ENCODE results near the gene SLC16A8. TPM values are rescaled to one million over a fixed set of nuclear protein-coding genes. Genes with fewer than 3 reads are reported as not detected.

SLC16A8 gene
- total and polyA plus RNA-seq, 10 of the 15 experiments (the other 5 are each of a cell fraction or from before 2014, with no cell fraction given), result not detected

- ATAC-seq, result no peak
- CTCF ChIA-PET, result interaction anchor here (1.9 kb wide), 1 partner anchor 19 kb away, joined by 4 read pairs; no protein-coding TSS in a partner anchor
- intact Hi-C loops (cut with micrococcal nuclease; ENCODE audit: unreplicated experiment), result no loop called here
These were observed 12.3 kb downstream of the SLC16A8 start for GRCh38 chr22:38071421-38072321.

More at GRCh38 chr22:38071421-38072321, 12.3 kb downstream of the SLC16A8 start:
- 86% methylated on average over 21 of the region's 22 CpGs for WGBS (ENCODE audit: insufficient coverage, insufficient replicate concordance, low lambda C conversion rate, missing lambda C conversion rate)
- no peak overlapping the region for H3K9ac ChIP-seq (ENCODE audit: control insufficient read depth, insufficient read depth, low read length)
- ChIA-PET SMC1A (ENCODE audit: uncharacterized antibody, unreplicated experiment) (interaction anchor here (1.0 kb wide), 1 partner anchor 234 kb away, joined by 4 read pairs; no protein-coding TSS in a partner anchor), POLR2A (interaction anchor here (0.6 kb wide), 1 partner anchor 364 kb away, joined by 4 read pairs; no protein-coding TSS in a partner anchor), RAD21 (ENCODE audit: unreplicated experiment) (interaction anchor here (1.4 kb wide), 1 partner anchor 19 kb away, joined by 4 read pairs; no protein-coding TSS in a partner anchor)
- BruUV-seq (replicated peaks), result no TSS peak
- no peaks in the 10 kb centered on the region for H3K27me3 ChIP-seq (replicated peaks in 1 of 2; ENCODE audit: control insufficient read depth in 2 of 2, insufficient read depth in 2 of 2, low read length in 1 of 2)
- H3K79me2 ChIP-seq (ENCODE audit: control insufficient read depth, insufficient read depth, low read length), result no peaks in the 10 kb centered on the region
- DNase-seq (ENCODE audit: low read depth, low spot score) (no peak), FAIRE-seq (no peak)
- H3K4me3 ChIP-seq, result no peak overlapping the region
- TF ChIP-seq SMARCA5 (IDR thresholded peaks at IDR 0.05), result no peak
- TF ChIP-seq, protein P1, sequence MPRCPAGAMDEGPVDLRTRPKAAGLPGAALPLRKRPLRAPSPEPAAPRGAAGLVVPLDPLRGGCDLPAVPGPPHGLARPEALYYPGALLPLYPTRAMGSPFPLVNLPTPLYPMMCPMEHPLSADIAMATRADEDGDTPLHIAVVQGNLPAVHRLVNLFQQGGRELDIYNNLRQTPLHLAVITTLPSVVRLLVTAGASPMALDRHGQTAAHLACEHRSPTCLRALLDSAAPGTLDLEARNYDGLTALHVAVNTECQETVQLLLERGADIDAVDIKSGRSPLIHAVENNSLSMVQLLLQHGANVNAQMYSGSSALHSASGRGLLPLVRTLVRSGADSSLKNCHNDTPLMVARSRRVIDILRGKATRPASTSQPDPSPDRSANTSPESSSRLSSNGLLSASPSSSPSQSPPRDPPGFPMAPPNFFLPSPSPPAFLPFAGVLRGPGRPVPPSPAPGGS (IDR thresholded peaks at IDR 0.05; ENCODE audit: borderline replicate concordance, insufficient read depth, low read depth, low read length, poor library complexity, severe bottlenecking), result no peak
- TF ChIP-seq CHD4 (IDR thresholded peaks at IDR 0.05), result no peak
- TF ChIP-seq TCF7 (IDR thresholded peaks at IDR 0.05; ENCODE audit: borderline replicate concordance), result no peak
- no peak for TF ChIP-seq YBX1 (IDR thresholded peaks at IDR 0.05)
- TF ChIP-seq CEBPB (IDR thresholded peaks at IDR 0.05; ENCODE audit: borderline replicate concordance in 1 of 2, low read depth in 2 of 2, low read length in 2 of 2), result no peak
- no peak for TF ChIP-seq MEF2B (IDR thresholded peaks at IDR 0.05; ENCODE audit: partially characterized antibody, poor library complexity, severe bottlenecking)
- TF ChIP-seq NFIC (IDR thresholded peaks at IDR 0.05; ENCODE audit: low read depth, low read length), result no peak
- TF ChIP-seq, protein P2, sequence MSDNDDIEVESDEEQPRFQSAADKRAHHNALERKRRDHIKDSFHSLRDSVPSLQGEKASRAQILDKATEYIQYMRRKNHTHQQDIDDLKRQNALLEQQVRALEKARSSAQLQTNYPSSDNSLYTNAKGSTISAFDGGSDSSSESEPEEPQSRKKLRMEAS (IDR thresholded peaks at IDR 0.05; ENCODE audit: low read depth, low read length), result no peak
- no peak for TF ChIP-seq JUNB (IDR thresholded peaks at IDR 0.05)
- no peak for TF ChIP-seq PAX8 (IDR thresholded peaks at IDR 0.05)
- no peak for TF ChIP-seq CREB1 (IDR thresholded peaks at IDR 0.05; ENCODE audit: low read depth)
- TF ChIP-seq, protein P3, sequence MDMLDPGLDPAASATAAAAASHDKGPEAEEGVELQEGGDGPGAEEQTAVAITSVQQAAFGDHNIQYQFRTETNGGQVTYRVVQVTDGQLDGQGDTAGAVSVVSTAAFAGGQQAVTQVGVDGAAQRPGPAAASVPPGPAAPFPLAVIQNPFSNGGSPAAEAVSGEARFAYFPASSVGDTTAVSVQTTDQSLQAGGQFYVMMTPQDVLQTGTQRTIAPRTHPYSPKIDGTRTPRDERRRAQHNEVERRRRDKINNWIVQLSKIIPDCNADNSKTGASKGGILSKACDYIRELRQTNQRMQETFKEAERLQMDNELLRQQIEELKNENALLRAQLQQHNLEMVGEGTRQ (IDR thresholded peaks at IDR 0.05; ENCODE audit: borderline replicate concordance, low read depth, low read length), result no peak
- no peak for TF ChIP-seq RAD21 (IDR thresholded peaks at IDR 0.05; ENCODE audit: insufficient read depth, low read depth, low read length)
- TF ChIP-seq ESRRA (IDR thresholded peaks at IDR 0.05; ENCODE audit: low read length), result no peak
- no peak for TF ChIP-seq ZZZ3 (IDR thresholded peaks at IDR 0.05; ENCODE audit: control insufficient read depth, insufficient read length, low read depth)
- no peak for TF ChIP-seq FOS (IDR thresholded peaks at IDR 0.05; ENCODE audit: borderline replicate concordance, extremely low read depth, insufficient read length)
- no peak for TF ChIP-seq ETV6 (conservative IDR thresholded peaks at IDR 0.05 in 1 of 2, IDR thresholded peaks at IDR 0.05 in 1 of 2; ENCODE audit: borderline replicate concordance in 1 of 2, low read depth in 1 of 2)
- no peak for TF ChIP-seq POLR2AphosphoS5 (IDR thresholded peaks at IDR 0.05; ENCODE audit: low read length)
- H3K4me1 ChIP-seq (ENCODE audit: control insufficient read depth, insufficient read depth, low read length), result no peaks in the 10 kb centered on the region
- H4K20me1 ChIP-seq (ENCODE audit: control insufficient read depth, insufficient read depth), result no peaks in the 10 kb centered on the region
- no peaks in the 10 kb centered on the region for H3K9me3 ChIP-seq (replicated peaks; ENCODE audit: control insufficient read depth, insufficient read depth, low read length)
- H2AFZ ChIP-seq (ENCODE audit: control insufficient read depth, low read depth, low read length), result no peak overlapping the region
- in situ Hi-C loops (cut with MboI), result no loop called here
- no peak overlapping the region for H3K4me2 ChIP-seq (ENCODE audit: control insufficient read depth, insufficient read depth)
- H3K36me3 ChIP-seq (ENCODE audit: control insufficient read depth in 2 of 2, insufficient read depth in 2 of 2, low read length in 1 of 2), result no peaks in the 10 kb centered on the region; a peak in 2 of 4 replicates
- no peak overlapping the region for H3K27ac ChIP-seq (ENCODE audit: control insufficient read depth, insufficient read depth)

Data from GM12878 (cell line).